SK-N-SH treated with all-trans-retinoic acid at 6 μM for 48 hours (cell line): ENCODE data around the gene AJUBA.

Experiments
- ATAC-seq: fragments of 200-7000 bp; cut with Tn5 transposase; 3 replicates; pipeline ENCODE4 v1.9.1; 2020; ENCODE audit warnings: mild to moderate bottlenecking, moderate library complexity
- ARNTL ChIP-seq: fragments of 450-650 bp; formaldehyde crosslinking; IDR thresholded peaks from 2 replicates; pipeline ENCODE4 v1.5.0; 2020; ENCODE audit warnings: low read depth, mild to moderate bottlenecking, moderate library complexity, borderline replicate concordance
- BACH2 ChIP-seq: fragments of 250-450 bp; sonication (Bioruptor Pico); IDR thresholded peaks from 2 replicates; pipeline ENCODE4 v1.9.0; 2021; ENCODE audit warnings: mild to moderate bottlenecking, borderline replicate concordance
- CSDC2 ChIP-seq: fragments of 250-450 bp; sonication (Bioruptor Pico); IDR thresholded peaks from 2 replicates; pipeline ENCODE4 v1.5.0; 2020; ENCODE audit warnings: mild to moderate bottlenecking, moderate library complexity
- ESRRG ChIP-seq: fragments of 250-450 bp; sonication (Bioruptor Pico); IDR thresholded peaks from 2 replicates; pipeline ENCODE4 v1.6.1; 2021; ENCODE audit warnings: mild to moderate bottlenecking
- GLIS3 ChIP-seq: fragments of 250-450 bp; sonication (Bioruptor Pico); IDR thresholded peaks from 2 replicates; pipeline ENCODE4 v1.5.0; 2020; ENCODE audit warnings: mild to moderate bottlenecking, moderate library complexity
- PATZ1 ChIP-seq: fragments of 250-450 bp; sonication (Bioruptor Pico); IDR thresholded peaks from 2 replicates; pipeline ENCODE4 v1.8.0; 2020; ENCODE audit warnings: mild to moderate bottlenecking, moderate library complexity, borderline replicate concordance
- PPARA ChIP-seq: fragments of 250-450 bp; sonication (Bioruptor Pico); IDR thresholded peaks from 2 replicates; pipeline ENCODE4 v1.5.0; 2020; ENCODE audit warnings: mild to moderate bottlenecking, borderline replicate concordance
- RARB ChIP-seq: fragments of 250-450 bp; sonication (Bioruptor Pico); IDR thresholded peaks from 2 replicates; pipeline ENCODE4 v1.8.0; 2021; ENCODE audit warnings: mild to moderate bottlenecking, moderate library complexity
- SNAI2 ChIP-seq: fragments of 250-450 bp; sonication (Bioruptor Pico); IDR thresholded peaks from 2 replicates; pipeline ENCODE4 v1.5.0; 2020; ENCODE audit warnings: mild to moderate bottlenecking, moderate library complexity
- TCF4 ChIP-seq: fragments of 250-450 bp; sonication (Bioruptor Pico); IDR thresholded peaks from 2 replicates; pipeline ENCODE4 v1.8.0; 2021; ENCODE audit warnings: mild to moderate bottlenecking, moderate library complexity, borderline replicate concordance
- TSHZ2 ChIP-seq: fragments of 250-450 bp; sonication (Bioruptor Pico); IDR thresholded peaks from 2 replicates; pipeline ENCODE4 v1.5.0; 2020; ENCODE audit warnings: mild to moderate bottlenecking, moderate library complexity
- ZFP3 ChIP-seq: fragments of 250-450 bp; sonication (Bioruptor Pico); IDR thresholded peaks from 2 replicates; pipeline ENCODE4 v1.5.0; 2020; ENCODE audit warnings: mild to moderate bottlenecking, moderate library complexity
- ZFP30 ChIP-seq: fragments of 450-650 bp; formaldehyde crosslinking; IDR thresholded peaks from 2 replicates; pipeline ENCODE4 v1.5.0; 2022; ENCODE audit warnings: mild to moderate bottlenecking, moderate library complexity
- ZNF565 ChIP-seq: fragments of 450-650 bp; formaldehyde crosslinking; conservative IDR thresholded peaks from 2 replicates; pipeline ENCODE4 v1.5.0; 2020; ENCODE audit warnings: low read depth, mild to moderate bottlenecking, moderate library complexity
- ZNF8 ChIP-seq: fragments of 450-650 bp; formaldehyde crosslinking; IDR thresholded peaks from 2 replicates; pipeline ENCODE4 v1.5.0; 2020; ENCODE audit warnings: mild to moderate bottlenecking, moderate library complexity
- TF ChIP-seq, protein P1 (sequence below): fragments of 250-450 bp; sonication (Bioruptor Pico); IDR thresholded peaks from 2 replicates; pipeline ENCODE4 v1.8.0; 2021; ENCODE audit warnings: low read depth, mild to moderate bottlenecking, moderate library complexity, borderline replicate concordance
- TF ChIP-seq, protein P2 (sequence below): fragments of 250-450 bp; sonication (Bioruptor Pico); IDR thresholded peaks from 2 replicates; pipeline ENCODE4 v1.5.1; 2021; ENCODE audit warnings: mild to moderate bottlenecking, moderate library complexity

The AJUBA gene

GRCh38 chr14:22982477-22983245 lies at the start of gene AJUBA:
Gene AJUBA (minus strand): TSS chr14:22982551. CDS start chr14:22982266, 285 bp downstream.
- ATAC-seq: peak; percentile 63
- TF ChIP-seq RARB (CRISPR knock-in tag) (no peak), PATZ1 (CRISPR knock-in tag) (peak; percentile 86), TSHZ2 (CRISPR knock-in tag) (peak; percentile 33; the same call in 1 of the 2 replicates), ZFP3 (CRISPR knock-in tag) (peak; percentile 56; the same call in 1 of the 2 replicates)
- TF ChIP-seq, protein P1, sequence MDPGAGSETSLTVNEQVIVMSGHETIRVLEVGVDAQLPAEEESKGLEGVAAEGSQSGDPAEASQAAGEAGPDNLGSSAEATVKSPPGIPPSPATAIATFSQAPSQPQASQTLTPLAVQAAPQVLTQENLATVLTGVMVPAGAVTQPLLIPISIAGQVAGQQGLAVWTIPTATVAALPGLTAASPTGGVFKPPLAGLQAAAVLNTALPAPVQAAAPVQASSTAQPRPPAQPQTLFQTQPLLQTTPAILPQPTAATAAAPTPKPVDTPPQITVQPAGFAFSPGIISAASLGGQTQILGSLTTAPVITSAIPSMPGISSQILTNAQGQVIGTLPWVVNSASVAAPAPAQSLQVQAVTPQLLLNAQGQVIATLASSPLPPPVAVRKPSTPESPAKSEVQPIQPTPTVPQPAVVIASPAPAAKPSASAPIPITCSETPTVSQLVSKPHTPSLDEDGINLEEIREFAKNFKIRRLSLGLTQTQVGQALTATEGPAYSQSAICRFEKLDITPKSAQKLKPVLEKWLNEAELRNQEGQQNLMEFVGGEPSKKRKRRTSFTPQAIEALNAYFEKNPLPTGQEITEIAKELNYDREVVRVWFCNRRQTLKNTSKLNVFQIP (CRISPR knock-in tag): peak; percentile 71; the same call in 1 of the 2 replicates

DNA sequence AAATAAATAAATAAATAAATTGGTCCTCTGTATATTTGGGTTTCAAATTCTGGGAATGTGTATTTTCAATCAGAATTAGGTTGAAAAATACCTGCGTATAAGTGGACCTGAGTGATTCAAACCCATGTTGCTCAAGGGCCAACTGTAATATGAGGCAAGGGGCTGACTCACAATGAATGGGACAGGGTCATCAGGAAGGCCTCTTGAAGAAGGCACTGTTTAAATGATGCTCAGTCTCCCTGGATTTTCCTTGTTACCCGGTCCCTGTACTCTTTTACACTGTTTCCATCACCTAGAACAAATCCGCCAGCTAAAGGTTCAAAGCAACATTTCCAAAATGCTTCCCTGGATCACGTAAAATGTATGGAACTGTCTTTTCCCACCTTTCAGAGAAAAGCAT lies 48.6 kb upstream of the AJUBA start:
- TF ChIP-seq TSHZ2 (CRISPR knock-in tag) (no peak), SNAI2 (CRISPR knock-in tag) (no peak), GLIS3 (CRISPR knock-in tag) (no peak), ZNF8 (CRISPR knock-in tag) (no peak), ZFP3 (CRISPR knock-in tag) (no peak), PPARA (no peak), CSDC2 (CRISPR knock-in tag) (no peak), ZFP30 (CRISPR knock-in tag) (no peak), ESRRG (CRISPR knock-in tag) (no peak), RARB (CRISPR knock-in tag) (no peak), TCF4 (CRISPR knock-in tag) (no peak), ZNF565 (no peak), ARNTL (CRISPR knock-in tag) (no peak), BACH2 (CRISPR knock-in tag) (no peak)
- TF ChIP-seq, protein P2, sequence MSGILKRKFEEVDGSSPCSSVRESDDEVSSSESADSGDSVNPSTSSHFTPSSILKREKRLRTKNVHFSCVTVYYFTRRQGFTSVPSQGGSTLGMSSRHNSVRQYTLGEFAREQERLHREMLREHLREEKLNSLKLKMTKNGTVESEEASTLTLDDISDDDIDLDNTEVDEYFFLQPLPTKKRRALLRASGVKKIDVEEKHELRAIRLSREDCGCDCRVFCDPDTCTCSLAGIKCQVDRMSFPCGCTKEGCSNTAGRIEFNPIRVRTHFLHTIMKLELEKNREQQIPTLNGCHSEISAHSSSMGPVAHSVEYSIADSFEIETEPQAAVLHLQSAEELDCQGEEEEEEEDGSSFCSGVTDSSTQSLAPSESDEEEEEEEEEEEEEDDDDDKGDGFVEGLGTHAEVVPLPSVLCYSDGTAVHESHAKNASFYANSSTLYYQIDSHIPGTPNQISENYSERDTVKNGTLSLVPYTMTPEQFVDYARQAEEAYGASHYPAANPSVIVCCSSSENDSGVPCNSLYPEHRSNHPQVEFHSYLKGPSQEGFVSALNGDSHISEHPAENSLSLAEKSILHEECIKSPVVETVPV: no peak
- no peak for ATAC-seq

GRCh38 chr14:23028799-23029198 lies 46.4 kb upstream of the AJUBA start:
- no peak for ATAC-seq
- no peak for TF ChIP-seq SNAI2 (CRISPR knock-in tag)
- no peak for TF ChIP-seq TSHZ2 (CRISPR knock-in tag)
- TF ChIP-seq TCF4 (CRISPR knock-in tag): no peak
- TF ChIP-seq ZNF565: no peak
- TF ChIP-seq ESRRG (CRISPR knock-in tag): no peak
- TF ChIP-seq BACH2 (CRISPR knock-in tag): no peak
- TF ChIP-seq, protein P2: no peak
- TF ChIP-seq ZFP3 (CRISPR knock-in tag): no peak
- TF ChIP-seq PATZ1 (CRISPR knock-in tag): no peak
- TF ChIP-seq ZNF8 (CRISPR knock-in tag): no peak
